ENCODE data around the gene SSNA1. TPM values are rescaled to one million over a fixed set of nuclear protein-coding genes. Genes with fewer than 3 reads are reported as not detected.

Gene SSNA1
- total and polyA plus RNA-seq, 2 experiments from 2014 or later = 82.2 to 128 TPM

- Histone ChIP-seq H3K79me2 (no peaks in the 10 kb centered on the region), H3K4me1 (ENCODE audit: insufficient read depth) (peaks cover 39% of the 10 kb centered on the region), H4K20me1 (ENCODE audit: insufficient read depth, poor library complexity, severe bottlenecking) (no peaks in the 10 kb centered on the region), H3K4me3 (no peak overlapping the region), H3K36me3 (replicated peaks; ENCODE audit: insufficient read depth, low read depth) (no peaks in the 10 kb centered on the region), H3K4me2 (peak overlapping the region; percentile 93), H3K27ac (no peak overlapping the region), H3K9me2 (replicated peaks; ENCODE audit: insufficient read depth) (no peaks in the 10 kb centered on the region), H3K27me3 (no peaks in the 10 kb centered on the region), H3K9me3 (ENCODE audit: low read depth) (no peaks in the 10 kb centered on the region), H2AFZ (no peak overlapping the region)
- no peak for DNase-seq (ENCODE audit: low spot score)
- 13% methylated on average over 10 of the region's 61 CpGs for WGBS (ENCODE audit: low lambda C conversion rate, missing lambda C conversion rate)
- TF ChIP-seq EZH2phosphoT487 (IDR thresholded peaks at IDR 0.05; ENCODE audit: low read depth, severe bottlenecking, unreplicated experiment) (no peak), EZH2 (IDR thresholded peaks at IDR 0.05; ENCODE audit: borderline replicate concordance) (no peak), CTCF (IDR thresholded peaks at IDR 0.05; ENCODE audit: poor library complexity) (no peak)
Observed at GRCh38 chr9:137221506-137222111, 33.1 kb downstream of the SSNA1 start.

- H3K27ac ChIP-seq = peak within 1 kb of the TSS; percentile 91
- H3K4me2 ChIP-seq = peak within 1 kb of the TSS; percentile 95
- no peaks in the 10 kb centered on the region for H3K9me3 ChIP-seq (ENCODE audit: low read depth)
- WGBS (ENCODE audit: low lambda C conversion rate, missing lambda C conversion rate) = 15% methylated on average over 33 of the region's 88 CpGs
- no peaks in the 10 kb centered on the region for H3K27me3 ChIP-seq
- TF ChIP-seq EZH2 (IDR thresholded peaks at IDR 0.05; ENCODE audit: borderline replicate concordance) = no peak
- no peak for TF ChIP-seq CTCF (IDR thresholded peaks at IDR 0.05; ENCODE audit: poor library complexity)
- TF ChIP-seq EZH2phosphoT487 (IDR thresholded peaks at IDR 0.05; ENCODE audit: low read depth, severe bottlenecking, unreplicated experiment) = no peak
- no peaks in the 10 kb centered on the region for H3K9me2 ChIP-seq (replicated peaks; ENCODE audit: insufficient read depth)
- no peaks in the 10 kb centered on the region for H3K36me3 ChIP-seq (replicated peaks; ENCODE audit: insufficient read depth, low read depth)
- H4K20me1 ChIP-seq (ENCODE audit: insufficient read depth, poor library complexity, severe bottlenecking) = no peaks in the 10 kb centered on the region
- H3K4me1 ChIP-seq (ENCODE audit: insufficient read depth) = peaks cover 40% of the 10 kb centered on the region
- H2AFZ ChIP-seq = peak within 1 kb of the TSS; percentile 45
- peak; percentile 58 for DNase-seq (ENCODE audit: low spot score)
- no peaks in the 10 kb centered on the region for H3K79me2 ChIP-seq
- H3K4me3 ChIP-seq = peak within 1 kb of the TSS; percentile 39
Observed at GRCh38 chr9:137222190-137223077, 34.0 kb downstream of the SSNA1 start, which contains the start of gene RNF208. RNF208 (minus strand) TSS chr9:137222240; CDS start chr9:137221212, 1,028 bp downstream.

GRCh38 chr9:137223078-137223970 is 34.8 kb downstream of the SSNA1 start:
- H3K4me1 ChIP-seq (ENCODE audit: insufficient read depth) = peaks cover 41% of the 10 kb centered on the region
- 3% methylated on average over 36 of the region's 63 CpGs for WGBS (ENCODE audit: low lambda C conversion rate, missing lambda C conversion rate)

More at GRCh38 chr9:137223078-137223970, 34.8 kb downstream of the SSNA1 start:
- peak overlapping the region; percentile 91 for H3K27ac ChIP-seq
- peak overlapping the region; percentile 76 for H3K4me3 ChIP-seq
- no peaks in the 10 kb centered on the region for H3K79me2 ChIP-seq
- H3K36me3 ChIP-seq (replicated peaks; ENCODE audit: insufficient read depth, low read depth) = no peaks in the 10 kb centered on the region
- TF ChIP-seq CTCF (IDR thresholded peaks at IDR 0.05; ENCODE audit: poor library complexity) = no peak
- no peak for TF ChIP-seq EZH2phosphoT487 (IDR thresholded peaks at IDR 0.05; ENCODE audit: low read depth, severe bottlenecking, unreplicated experiment)
- no peak for TF ChIP-seq EZH2 (IDR thresholded peaks at IDR 0.05; ENCODE audit: borderline replicate concordance)
- H3K4me2 ChIP-seq = peak overlapping the region; percentile 95
- peak overlapping the region; percentile 78 for H2AFZ ChIP-seq
- no peaks in the 10 kb centered on the region for H3K9me2 ChIP-seq (replicated peaks; ENCODE audit: insufficient read depth)
- H4K20me1 ChIP-seq (ENCODE audit: insufficient read depth, poor library complexity, severe bottlenecking) = no peaks in the 10 kb centered on the region
- H3K9me3 ChIP-seq (ENCODE audit: low read depth) = no peaks in the 10 kb centered on the region
- DNase-seq (ENCODE audit: low spot score) = peak; percentile 98
- H3K27me3 ChIP-seq = no peaks in the 10 kb centered on the region

All from hepatocyte (in vitro differentiated cells).